Eye (tissue), 1 donor: ENCODE data around the gene MIEF1.

Source experiments
- DNase-seq: peaks from one replicate; pipeline ENCODE4 v3.0.0-alpha.2; 2015

MIEF1 gene

DNA sequence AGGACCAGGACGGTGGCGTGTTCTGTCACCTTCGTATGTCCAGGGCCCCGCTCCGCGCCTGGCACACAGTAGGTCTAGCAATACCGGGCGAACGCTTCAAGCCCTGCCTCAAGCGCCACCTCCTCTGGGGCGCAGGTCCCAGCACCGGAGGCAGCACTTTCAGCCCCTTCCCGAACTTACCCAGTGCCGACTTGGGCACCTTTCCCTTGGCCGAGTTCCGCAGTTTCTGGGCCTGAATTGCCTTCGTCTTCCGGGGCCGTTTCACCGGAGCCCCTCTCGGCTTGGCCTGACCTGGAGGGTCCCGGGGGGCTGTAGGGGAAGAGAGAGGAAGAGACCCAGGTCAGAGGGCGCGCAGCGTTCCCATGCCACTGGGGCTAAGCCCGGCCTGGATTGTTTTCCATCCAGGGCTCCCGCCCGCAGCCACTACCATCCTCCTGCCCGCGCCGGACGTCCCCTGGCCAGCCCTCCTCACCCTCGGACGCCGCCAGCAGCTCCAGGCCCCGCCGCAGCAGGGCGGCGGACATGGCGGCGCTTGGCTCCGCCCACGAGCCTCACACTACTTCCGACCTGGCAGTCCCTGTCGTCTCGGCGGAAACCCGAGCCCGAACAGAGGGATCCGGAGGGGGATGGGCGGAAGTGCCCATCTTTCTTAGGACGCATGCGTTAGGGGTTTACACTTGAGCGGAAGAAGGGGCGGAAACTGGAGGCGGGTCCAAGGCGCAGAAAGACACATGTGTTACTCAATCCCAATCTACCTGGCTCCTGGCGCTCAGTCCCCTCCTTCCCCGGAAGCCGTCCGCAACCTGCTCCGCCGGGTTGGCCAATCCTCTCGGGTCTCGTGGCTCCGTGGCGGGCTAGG lies 30.4 kb downstream of the MIEF1 start, which contains the start of gene RPS19BP1:
Gene RPS19BP1, minus strand, starts transcription at position 534 of the 859 bp plus-strand sequence. Its CDS starts 10 bp downstream, at position 524.
- peak; percentile 100 for DNase-seq

DNA sequence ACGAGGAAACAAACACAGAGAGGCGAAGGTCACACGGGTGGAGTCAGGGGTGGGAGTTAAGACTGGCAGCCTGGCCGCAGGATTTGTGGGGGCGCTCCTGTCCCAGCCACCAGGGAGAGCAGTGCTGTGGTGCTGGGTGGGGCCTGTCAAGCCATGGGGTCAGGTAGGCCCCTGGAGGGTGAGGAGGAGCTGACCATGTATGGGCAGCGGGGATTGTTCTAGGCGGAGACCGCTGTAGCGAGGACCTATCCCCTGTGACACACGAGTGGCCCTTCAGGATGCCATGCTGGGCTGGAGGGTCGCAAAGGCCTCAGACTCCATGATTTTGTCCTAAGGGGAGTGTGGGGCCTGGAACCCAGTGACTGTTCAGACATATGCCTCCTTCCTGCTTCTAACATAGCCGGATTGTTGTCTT lies 32.0 kb downstream of the MIEF1 start:
- no peak for DNase-seq

DNA sequence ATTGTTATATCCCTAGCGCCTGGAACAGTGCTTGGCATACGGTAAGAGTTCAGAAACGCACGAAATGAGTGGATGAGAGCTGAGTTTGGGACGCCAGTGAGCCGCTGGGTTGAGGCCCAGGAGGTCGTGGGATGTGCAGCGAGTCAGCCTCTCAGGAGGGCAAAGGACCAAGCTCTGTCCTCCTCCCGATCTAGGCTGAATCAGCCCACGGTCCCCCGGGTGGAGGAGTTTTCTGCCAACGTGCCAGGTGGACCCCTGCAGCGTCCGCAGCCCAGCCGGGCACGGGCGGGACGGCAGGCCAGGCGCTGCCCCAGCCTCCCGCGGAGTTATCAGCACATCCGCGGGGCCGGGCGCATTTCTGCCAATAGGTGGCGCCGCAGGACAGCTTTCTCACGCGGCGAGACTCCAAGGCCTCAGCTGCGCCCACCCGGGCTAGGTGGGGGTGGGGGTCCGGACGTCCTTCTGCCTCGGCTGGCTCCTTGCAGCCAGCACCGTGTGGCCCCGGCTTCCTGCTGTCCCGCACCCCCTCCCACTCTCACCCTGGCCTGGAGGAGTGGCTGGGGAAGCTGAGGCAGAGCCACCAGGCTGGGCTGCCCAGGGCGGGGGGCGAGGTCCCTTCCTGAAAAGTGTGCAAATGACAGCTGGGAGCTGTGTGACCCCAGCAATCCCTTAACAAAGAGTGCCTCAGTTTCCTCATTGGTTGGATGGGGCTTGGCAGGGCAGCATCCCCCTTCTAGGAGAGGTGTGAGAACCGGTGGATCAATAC lies 32.7 kb downstream of the MIEF1 start:
- DNase-seq: peak; percentile 96

DNA sequence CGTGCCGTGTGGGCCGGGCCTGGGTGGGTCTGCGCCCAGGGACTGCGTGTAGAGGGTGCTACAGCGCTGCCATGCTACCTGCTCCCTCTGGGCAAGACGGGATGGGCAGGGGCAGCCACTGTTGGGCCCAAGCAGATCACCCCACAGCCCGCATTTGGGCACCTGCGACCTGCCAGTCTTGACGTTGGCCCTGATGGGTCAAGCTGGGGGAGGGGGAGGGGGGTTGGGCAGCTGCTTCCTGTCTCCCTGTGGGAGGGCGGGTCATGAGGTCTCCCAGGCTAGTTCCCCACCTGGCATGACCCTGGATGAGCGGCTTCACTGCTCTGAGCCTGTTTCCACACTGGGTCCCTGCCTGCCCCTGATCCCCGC lies 33.3 kb downstream of the MIEF1 start:
- no peak for DNase-seq

DNA sequence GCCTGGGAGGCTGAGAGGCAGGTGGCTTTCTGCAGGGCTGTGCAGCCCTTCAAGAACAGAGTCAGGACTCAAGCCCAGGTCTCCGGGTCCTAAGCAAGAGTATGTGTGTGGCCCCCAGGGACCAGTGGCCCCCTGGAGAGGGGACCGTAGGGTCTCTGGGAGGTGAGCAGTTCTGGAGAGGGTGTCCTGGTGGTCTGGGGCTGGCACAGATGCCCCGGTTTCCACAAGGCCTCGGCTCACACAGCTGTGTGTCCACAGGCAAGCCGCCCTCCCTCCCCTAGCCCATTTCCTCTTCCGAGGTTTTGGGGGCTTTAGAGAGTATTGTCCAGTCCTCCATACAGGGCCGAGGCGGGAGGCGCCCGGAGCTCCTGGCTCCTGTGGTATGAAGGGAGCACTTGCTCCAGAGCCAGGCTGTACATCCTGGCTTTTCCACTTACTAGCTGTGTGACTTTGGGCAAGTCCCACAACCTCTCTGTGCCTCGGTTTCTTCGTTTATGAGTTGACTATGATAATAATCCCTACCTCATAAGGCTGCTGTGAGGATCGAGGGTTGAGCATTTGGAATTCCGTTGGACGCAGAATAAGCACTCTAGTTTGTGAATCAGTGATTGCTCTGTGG lies 33.9 kb downstream of the MIEF1 start:
- DNase-seq: no peak

DNA sequence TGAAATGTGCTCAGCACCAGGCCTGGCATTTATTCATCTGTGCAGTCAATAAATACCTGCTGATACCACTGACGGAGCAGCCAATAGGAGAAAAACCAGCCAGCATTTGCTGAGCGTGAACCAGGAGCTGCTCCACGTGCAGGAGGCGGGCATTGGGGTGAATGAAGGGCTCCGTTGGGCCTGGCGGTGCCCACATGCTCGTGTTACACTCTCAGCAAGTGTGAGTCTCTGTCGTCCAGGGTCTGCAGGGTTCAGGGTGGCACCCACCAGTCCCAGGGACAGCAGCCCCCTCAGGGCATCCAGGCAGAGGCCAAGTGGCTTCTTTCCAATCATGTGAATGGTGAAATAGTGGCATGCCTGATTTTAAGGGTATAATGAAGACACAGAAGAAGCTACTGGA lies 34.6 kb downstream of the MIEF1 start:
- DNase-seq: no peak

DNA sequence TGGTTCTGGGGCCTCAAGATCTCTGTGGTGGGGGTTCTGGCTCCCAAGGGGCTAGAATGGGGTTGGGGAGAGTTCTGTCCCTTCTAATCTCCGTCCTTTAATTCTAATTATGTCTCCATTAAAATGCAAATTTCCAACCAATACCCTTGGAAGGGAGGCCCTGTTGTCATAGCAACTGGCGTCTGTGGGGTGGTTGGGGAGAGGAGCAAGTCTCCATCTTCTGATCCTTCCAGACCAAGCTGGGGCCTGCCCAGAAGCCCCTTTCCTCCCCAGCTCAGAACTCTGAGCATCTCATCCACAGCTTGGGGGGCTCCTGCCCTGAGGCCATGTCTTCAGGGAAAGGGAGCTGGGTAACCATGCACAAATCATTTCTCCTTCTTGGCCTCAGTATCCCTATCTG lies 35.9 kb downstream of the MIEF1 start:
- no peak for DNase-seq

DNA sequence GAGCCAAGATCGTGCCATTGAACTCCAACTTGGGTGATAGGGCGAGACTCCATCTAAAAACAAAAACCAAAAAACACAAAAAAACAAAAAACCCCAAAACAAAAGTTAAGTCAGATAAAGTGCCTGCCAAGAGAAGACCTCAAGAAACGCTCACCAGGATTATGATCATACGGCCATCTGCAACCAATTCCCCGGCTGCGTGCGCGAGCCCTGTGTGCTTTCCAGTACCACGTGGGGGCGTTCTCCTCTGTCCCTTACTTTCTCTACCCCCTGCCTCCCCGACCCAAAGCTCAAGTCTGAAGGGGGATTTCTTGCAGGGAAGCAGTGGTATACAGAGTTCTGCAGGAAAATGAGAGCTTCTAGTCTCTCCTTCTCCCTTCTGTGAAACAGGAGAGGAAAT lies 41.0 kb downstream of the MIEF1 start:
- peak; percentile 78 for DNase-seq

DNA sequence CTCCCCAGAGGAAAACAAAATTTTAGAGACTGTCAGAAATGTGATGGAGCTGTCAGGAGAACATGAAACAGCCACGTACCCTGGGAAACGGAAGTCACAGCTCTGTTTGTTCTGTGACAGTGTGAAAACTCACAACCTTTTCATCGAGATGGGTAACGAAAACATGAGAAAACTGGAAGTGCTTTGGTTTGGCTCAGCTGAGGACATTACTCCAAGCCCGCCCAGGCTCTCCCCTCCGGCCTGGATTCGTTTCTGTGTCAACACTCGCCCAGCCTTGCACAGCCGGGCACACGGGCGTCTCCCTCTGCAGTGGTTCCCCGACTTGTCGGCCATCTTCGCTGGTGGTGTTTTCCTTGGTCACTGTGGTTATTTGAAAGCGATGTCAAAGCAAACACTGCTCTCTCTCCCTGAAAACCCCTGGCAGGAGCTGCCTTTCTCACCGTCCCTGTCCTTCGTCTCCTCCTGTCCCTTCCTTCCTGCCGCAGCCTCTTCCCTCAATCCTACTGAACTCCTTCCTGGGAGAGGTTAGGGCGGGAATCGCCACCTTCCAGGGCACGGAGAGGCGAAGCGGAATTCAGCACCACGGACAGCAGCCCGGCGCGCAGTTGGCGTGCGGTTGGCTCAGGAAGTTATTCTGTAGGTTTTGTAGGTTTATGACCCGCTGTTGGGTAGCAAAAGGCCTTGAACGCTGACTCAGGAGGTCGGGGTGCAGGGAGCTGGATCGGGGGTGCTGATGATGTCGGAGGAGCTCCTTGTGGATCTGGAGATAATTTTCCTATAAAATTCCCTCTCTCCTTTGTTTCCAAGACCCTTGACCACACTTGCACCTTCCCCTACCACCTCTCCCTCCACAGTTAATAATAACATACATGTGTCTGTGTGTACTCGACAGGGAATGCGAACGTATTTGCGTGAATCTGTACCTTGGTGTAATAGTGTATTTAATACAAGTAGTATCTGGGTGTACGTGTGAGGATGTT lies 43.6 kb downstream of the MIEF1 start:
- peak; percentile 86 for DNase-seq

DNA sequence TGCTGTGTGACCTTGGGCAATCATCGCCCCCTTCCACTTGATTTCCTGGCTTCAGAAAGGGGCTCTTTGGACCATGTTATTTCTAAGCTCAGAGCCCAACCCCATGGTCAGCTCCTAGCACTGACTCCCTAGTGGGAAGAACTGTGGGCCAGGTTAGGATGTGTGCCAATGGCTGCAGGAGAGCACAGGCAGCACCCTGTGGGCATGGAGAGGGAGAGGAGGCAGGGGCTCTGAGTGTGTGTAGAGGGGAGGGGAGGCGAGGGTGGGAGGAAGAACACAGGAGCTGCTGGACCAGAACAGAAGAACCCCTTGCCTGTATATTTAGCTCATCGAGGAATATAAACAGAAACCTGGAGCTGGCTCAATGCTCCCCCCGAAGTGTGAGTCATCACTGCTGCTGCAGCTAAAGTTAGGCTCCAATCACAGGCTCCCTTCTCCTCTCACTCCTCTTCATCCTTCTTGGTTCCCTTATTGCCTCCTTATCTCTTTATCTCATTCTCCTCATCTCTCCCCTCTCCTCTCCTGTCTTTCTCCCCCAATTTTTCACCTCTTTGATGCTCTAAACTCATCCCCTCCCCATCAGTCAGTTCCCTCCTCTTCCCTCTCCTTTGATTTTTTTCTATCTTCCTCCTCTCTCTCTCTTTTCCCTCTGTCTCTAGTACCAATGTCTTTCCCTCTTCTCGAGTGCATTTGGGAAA lies 44.9 kb downstream of the MIEF1 start:
- no peak for DNase-seq

DNA sequence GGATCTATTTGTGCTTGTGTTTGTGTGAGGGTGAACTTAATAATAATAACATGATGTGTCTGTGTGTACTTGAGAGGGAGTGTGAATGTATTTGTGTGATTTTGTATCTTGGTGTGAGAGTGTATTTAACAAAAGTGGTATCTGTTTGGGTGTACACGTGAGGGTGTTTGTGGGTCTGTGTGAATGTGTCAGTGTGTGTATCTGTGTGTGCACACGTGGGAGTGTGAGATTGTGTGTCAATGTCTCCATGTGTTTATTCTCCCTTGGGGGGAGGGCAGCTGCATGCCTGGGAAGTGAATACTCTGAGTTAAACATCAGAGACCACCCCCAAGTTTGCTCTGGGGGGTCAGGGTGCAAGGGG lies 45.5 kb downstream of the MIEF1 start:
- DNase-seq: no peak

DNA sequence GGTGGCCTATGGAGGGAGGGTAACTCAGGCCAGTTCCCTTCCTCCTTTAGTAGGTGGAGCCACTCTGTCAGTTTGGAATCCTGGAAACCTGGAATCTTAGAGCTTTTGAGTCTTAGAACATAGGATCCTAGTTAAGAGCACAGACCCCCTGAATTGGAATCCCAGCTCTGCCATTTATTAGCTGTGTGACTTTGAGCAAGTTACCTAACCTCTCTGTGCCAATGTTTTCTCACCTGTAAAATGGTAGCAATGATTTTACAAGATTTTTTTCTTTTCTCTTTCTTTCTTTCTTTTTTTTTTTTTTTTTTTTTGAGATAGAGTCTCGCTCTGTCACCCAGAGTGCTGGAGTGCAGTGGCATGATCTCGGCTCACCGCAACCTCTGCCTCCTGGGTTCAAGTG lies 51.3 kb downstream of the MIEF1 start:
- DNase-seq: no peak

DNA sequence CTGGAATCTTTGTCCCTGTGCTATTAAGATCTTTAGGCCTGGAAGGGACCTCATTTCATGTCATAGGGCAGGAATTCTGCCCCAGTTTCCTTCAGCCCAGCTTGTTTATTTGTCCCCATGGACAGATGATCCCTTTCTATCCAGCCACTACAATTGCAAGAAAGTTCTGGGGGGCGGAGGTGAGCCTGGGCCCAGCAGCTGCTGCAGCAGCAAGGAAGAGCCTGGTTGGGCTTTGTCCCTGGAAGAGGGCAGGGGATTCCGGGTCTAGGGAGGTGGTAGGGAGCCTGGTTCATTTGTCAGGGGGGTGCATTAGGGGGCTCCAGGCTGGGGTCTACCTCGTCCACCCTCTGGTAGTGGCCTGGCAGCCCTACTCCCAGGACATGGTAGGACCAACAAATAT lies 52.1 kb downstream of the MIEF1 start:
- no peak for DNase-seq

DNA sequence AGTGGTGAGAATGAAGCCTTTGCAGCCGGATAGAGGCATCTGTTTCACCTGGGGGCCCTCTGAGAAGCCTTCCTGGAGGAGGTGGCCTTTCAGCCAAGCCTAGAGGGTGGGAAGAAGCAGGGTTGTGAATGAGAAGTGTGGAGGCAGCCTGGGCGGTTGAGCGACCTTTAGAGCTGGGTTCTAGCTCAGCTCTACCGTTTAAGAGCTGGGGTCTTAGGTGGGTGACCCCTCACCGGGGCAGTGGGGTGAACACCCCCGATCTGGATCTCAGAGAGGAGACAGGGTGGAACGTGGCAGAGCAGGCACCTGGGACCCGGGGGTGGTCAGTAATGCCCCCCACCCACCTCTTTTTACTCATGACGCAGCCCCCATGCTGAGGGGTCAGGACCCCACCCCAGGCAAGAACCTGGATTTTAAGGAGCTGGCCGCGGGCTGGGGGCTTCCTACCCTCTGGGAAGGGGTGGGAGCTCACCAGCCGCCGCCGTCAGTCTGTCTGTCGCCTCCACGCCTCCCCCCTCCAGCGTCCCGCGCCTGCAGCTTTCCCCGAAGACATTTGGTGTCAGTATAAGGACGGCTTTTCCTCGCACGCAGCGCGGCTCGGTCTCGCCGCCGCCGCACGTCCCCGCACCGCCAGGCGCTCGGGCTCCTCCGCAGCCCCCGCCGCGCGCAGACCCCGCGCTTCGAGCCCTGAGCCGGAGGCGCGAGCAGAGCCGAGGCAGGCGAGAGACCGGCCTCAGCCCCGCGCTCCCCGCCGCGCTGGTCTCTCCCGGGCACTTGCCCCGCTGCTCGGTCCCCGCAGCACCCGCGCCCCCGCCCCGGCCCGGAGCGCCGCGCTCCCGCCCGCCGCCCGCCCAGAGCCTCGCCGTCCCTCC lies 55.1 kb downstream of the MIEF1 start:
- peak; percentile 52 for DNase-seq

DNA sequence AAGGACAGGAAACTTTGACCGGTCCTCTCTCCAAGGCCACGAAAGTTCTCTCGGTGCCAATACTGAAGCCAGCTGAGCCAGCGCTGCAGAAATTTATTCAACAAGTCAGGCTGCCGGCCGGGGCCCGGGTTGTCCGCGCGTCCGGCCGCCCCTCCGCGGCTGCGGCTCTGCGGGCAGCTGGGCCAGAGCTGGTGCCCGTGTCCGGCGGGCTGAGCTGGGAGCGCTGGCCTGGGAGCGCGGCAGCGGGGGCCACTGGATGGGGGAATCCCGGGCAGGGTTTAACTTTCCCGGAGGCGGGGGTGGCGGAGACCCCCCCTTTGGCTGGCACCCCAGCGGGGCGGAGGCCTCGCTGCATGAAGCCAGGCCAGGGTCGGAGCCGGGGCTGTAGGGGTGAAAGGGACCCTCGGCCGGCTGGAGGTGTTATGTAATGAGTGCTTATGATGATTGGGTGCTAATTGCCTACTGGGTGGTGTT lies 56.2 kb downstream of the MIEF1 start:
- peak; percentile 48 for DNase-seq

DNA sequence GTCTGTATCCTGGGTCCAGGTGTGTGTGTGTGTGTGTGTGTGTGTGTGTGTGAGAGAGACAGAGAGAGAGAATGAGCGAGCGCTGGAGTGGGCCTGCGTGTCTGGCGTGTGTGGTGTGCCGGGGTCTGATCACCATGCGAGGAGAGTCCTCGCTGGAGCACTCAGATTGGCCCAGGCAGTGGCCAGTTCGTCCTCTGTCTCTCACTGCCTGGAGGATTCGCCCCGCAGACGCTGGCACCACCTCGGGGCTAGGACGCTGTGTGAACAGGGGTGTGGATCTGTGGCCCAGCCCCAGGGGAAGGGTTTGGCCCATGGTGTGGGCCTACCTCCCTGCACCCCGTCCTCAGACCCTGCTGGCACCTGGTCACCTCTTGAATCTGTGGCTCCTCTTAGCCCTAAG lies 56.9 kb downstream of the MIEF1 start:
- no peak for DNase-seq

DNA sequence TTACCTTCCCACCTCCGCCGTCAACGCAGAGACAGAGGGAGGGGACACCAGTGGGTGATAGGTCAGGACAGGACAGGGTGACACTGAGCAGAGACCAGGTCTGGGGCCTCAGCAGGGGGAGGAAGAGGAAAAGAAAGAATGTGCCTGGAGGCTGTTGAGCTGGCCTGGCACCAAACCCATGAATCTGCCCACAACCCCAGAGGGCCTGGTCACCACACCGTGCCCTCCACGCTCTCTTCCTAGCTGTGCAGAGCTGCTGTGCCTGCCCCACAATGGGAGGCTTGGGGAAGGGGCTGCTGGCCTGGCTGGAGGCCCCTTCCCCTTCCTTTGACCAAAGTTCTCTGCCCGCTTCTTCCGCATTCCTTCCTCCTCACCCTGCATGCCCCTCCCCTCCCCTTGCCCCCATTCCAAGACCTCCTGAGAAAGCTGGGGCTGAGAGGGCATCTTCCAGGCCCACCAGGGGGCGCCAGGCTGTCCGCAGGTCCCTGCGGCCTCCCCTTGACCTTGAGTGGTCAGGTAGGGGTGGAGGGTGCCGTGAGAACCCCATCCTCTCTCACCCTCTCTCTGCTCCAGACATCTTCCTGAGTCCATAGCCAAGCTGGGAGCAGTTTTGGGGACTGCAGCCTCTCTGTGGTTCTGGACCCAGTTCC lies 57.5 kb downstream of the MIEF1 start:
- peak; percentile 64 for DNase-seq

DNA sequence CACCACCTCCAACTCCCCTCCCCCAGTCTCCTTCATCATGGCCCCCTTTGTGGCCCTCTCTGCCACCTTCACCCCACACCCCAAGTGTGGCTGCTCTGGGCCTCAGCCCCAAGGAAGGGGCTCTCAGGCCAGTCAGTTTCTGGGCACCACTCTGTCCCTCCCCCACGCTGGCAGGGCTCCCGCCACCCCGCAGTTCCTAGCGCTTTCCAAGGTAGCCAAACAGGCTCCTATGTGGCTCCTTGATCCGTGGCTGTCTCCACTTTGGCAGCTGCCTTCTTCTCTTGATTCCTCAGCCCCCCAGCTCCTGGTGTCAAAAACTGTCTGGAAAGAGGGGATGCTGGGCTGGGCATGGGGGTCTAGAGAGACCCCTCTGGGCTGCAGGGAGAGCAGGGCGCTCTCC lies 58.0 kb downstream of the MIEF1 start:
- DNase-seq: no peak

DNA sequence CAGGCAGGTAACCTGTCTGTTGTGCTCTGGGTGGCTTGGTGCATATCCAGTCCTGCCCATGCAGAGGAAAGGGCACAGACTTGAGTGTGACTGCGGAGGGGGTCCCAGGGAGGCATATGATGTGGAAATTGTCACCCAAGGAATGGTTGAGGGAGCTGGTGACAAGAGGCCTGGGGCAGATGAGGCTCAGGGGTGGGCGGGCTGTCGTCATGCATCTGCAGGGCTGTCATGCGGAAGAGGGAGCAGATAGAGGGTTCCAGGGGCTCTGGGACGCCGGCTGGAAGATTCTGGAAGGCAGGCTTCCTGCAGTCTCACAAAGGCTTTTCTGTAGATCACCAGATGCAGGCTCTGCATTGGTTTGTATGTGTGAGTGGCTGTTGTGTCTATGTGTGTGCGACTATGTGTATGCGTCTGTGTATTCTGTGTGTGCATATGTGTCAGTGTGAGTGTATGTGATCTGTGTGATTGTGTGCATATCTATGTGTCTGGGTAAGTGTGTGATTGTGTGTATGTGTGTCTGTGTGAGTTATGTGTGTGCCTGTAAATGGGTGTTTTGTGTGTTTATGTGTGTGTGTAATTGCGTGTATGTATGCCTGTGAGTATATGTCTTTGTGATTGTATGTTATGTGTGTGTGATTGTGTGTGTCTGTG lies 60.9 kb downstream of the MIEF1 start:
- DNase-seq: no peak
